HG03439 (cell line): Measurements from ENCODE around the gene SCAF1.

Experiments
- ATAC-seq: cut with Tn5 transposase; IDR thresholded peaks from one replicate; pipeline ENCODE4 v1.9.1; 2021; ENCODE audit warnings: mild to moderate bottlenecking, moderate library complexity; ENCODE audit not compliant: unreplicated experiment

The SCAF1 gene

GRCh38 chr19:49664171-49665035 is 22.4 kb downstream of the SCAF1 start:
- ATAC-seq, result peak; percentile 32

GRCh38 chr19:49665036-49665350 is 23.0 kb downstream of the SCAF1 start:
- no peak for ATAC-seq

GRCh38 chr19:49665351-49666119 is 23.5 kb downstream of the SCAF1 start, which contains the start of the genes BCL2L12 and IRF3:
Gene BCL2L12, plus strand, starts transcription at chr19:49665933. Its CDS starts 760 bp downstream, at chr19:49666693.
Gene IRF3, minus strand, starts transcription at chr19:49665857. Its CDS starts 1,019 bp downstream, at chr19:49664838.
- peak; percentile 78 for ATAC-seq

GRCh38 chr19:49666120-49666444 is 24.1 kb downstream of the SCAF1 start:
- no peak for ATAC-seq

- ATAC-seq, result no peak
Measured at GRCh38 chr19:49667473-49667872, 25.5 kb downstream of the SCAF1 start.

GRCh38 chr19:49669516-49669915 is 27.5 kb downstream of the SCAF1 start:
- no peak for ATAC-seq

GRCh38 chr19:49672131-49672919 is 30.3 kb downstream of the SCAF1 start:
- no peak for ATAC-seq

GRCh38 chr19:49676136-49676783 is 34.3 kb downstream of the SCAF1 start:
- ATAC-seq, result peak; percentile 27

- ATAC-seq, result peak; percentile 63
Measured at GRCh38 chr19:49676784-49677230, 34.8 kb downstream of the SCAF1 start.

- no peak for ATAC-seq
Measured at GRCh38 chr19:49677231-49677900, 35.4 kb downstream of the SCAF1 start, which contains the start of gene PRMT1. Gene PRMT1, plus strand, starts transcription at chr19:49677271. Its CDS starts 10 bp downstream, at chr19:49677281.

GRCh38 chr19:49677901-49678674 is 36.1 kb downstream of the SCAF1 start:
- ATAC-seq, result no peak

GRCh38 chr19:49678985-49679770 is 37.2 kb downstream of the SCAF1 start:
- no peak for ATAC-seq

GRCh38 chr19:49679771-49680413 is 37.9 kb downstream of the SCAF1 start:
- no peak for ATAC-seq

GRCh38 chr19:49680421-49681351 is 38.7 kb downstream of the SCAF1 start:
- no peak for ATAC-seq

GRCh38 chr19:49681830-49682229 is 39.8 kb downstream of the SCAF1 start:
- ATAC-seq, result no peak

GRCh38 chr19:49682274-49682673 is 40.3 kb downstream of the SCAF1 start:
- no peak for ATAC-seq

- ATAC-seq, result no peak
Measured at GRCh38 chr19:49683814-49684250, 41.8 kb downstream of the SCAF1 start.
